GM21360 (cell line): ENCODE data around the gene L3MBTL1.

Experiments used
- ATAC-seq: cut with Tn5 transposase; IDR thresholded peaks from one replicate; pipeline ENCODE4 v1.9.1; 2021; ENCODE audit warnings: mild to moderate bottlenecking, moderate library complexity; ENCODE audit not compliant: unreplicated experiment

L3MBTL1 gene

DNA sequence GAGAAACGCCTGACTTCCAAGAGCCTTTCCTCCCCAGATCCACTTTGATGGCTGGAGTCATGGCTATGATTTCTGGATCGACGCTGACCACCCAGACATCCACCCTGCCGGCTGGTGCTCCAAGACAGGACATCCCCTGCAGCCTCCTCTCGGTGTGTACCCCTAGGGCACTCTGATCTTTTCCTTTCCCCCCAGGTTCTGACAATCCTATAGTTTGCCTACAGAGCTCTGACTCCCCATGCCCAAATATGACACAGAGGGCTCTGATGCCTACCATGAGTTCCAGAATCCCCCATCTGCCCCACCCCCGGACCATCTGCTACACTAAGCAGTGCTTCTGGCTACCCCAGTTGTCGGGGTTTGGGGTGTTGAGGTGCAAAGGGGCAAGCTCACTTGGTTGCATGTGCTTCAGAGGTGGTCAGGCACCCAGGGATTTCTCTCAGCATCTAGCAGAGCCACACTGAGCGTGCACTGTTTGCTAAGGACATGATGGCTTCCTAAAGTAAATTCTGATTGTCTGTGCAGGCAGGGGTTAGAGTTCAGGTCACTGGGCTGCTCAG is 27.4 kb downstream of the L3MBTL1 start:
- ATAC-seq, result no peak

DNA sequence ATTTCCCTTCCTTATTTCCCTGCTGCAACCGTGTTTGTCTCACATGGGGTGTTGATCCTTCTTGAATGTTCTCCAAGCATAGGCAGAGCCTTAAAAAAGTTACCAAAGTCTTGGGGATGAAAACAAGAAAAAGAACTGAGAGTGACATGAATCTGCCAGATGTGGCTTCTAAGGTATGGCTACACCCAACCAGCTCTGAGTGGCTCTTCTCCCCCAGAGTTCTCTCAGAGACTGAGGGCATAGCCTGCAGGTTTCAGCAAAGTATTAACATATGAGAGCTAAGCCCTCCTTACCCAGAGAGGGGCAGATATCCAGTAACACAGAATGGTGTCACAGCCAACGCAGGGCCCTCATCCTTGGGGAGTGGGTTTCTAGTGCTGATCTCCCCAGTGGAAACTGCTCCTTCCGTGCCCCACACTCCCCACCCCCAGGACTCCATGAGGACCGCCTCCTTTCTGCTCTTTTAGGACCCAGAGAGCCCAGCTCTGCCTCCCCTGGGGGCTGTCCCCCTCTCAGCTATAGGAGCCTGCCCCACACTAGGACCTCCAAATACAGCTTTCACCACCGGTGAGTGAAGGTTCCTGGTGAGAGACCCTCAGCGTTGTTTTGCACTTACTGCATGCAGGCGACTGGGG is 28.0 kb downstream of the L3MBTL1 start:
- ATAC-seq, result no peak

DNA sequence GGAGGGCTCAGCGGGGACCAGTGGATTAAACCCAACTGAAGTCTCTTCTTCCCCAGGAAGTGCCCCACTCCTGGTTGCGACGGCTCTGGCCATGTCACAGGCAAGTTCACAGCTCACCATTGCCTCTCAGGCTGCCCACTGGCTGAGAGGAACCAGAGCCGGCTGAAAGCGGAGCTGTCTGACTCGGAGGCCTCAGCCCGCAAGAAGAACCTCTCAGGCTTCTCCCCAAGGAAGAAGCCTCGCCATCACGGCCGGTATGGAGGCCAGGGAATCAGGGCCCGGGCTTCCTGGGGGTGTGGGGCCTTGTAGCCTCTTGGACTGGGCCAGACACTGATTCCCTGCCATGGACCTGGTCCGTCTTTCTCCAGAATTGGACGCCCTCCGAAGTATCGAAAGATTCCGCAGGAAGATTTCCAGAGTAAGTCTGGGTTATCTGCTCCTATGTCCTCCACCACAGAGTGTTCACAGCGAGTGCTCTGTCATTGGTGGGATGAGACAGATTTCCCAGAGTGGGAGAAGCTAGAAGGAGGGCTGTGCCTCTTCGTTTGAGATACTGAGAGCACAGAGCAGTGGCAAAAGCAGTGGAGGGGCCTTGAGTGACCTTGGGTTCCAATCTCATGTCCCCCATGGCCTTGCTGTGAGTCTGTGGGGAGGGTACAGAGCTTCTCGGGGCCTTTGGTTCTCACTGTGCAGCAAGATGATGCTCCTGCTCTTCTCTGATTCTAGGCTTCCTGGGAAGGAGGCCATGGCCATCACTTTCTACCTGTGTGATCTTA is 28.7 kb downstream of the L3MBTL1 start:
- ATAC-seq, result no peak

GRCh38 chr20:43536817-43537440 is 29.4 kb downstream of the L3MBTL1 start:
- ATAC-seq, result no peak

DNA sequence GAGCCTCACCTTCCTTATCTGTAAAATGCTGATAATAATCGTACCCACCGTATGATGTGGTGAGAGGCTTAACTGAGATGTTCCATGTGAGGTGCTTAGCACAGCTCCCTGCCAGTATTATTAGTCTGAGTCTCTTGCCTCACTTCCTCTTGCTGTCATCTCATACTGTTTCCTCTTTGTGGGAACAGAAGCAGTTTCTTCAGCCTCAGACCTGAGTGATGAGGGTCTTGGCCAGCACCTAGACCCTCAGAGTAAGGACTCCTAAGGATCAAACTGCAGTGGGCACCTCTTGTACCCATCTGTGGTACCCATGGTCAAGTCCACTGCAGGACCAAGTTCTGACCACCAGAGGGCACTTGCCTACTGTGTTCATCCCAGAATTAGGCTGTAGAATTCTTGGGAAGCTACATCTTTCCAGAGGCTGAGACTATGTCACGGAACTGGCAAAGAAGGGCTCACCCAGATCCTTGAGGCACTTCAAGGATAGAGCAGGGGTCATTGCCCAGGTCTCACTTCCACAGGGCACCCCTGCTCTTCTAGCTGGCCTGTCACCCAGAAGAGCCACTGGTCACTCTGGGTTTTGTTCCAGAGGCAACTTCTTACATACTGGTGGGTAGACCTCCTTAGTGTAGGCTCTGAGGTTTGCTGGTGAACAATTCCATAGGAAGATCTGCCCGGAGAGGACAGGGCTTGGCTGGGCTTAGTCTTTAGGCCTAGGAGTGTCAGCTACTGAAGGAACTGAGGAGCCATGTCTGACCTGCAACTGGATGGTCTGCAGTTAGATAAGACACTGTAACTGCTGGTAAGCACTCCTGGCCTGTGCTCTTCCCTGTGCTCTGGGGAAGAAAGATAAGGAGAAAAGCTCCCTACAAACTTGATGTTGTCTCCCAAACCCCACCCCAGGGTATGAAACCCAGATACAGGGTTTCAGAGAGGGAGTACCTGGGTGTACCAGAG is 30.7 kb downstream of the L3MBTL1 start:
- no peak for ATAC-seq

GRCh38 chr20:43538878-43539700 is 31.6 kb downstream of the L3MBTL1 start:
- no peak for ATAC-seq

- no peak for ATAC-seq
These were observed 32.6 kb downstream of the L3MBTL1 start for GRCh38 chr20:43539975-43540672.

GRCh38 chr20:43540673-43541060 is 33.2 kb downstream of the L3MBTL1 start:
- ATAC-seq, result no peak

- ATAC-seq, result no peak
These were observed 33.7 kb downstream of the L3MBTL1 start for GRCh38 chr20:43541214-43541613.

GRCh38 chr20:43542161-43542560 is 34.7 kb downstream of the L3MBTL1 start:
- ATAC-seq, result no peak

GRCh38 chr20:43542674-43543073 is 35.2 kb downstream of the L3MBTL1 start:
- no peak for ATAC-seq

- ATAC-seq, result no peak
These were observed 35.6 kb downstream of the L3MBTL1 start for GRCh38 chr20:43543138-43543537.

GRCh38 chr20:43544501-43544900 is 37.0 kb downstream of the L3MBTL1 start:
- ATAC-seq, result no peak

GRCh38 chr20:43545837-43546578 is 38.5 kb downstream of the L3MBTL1 start:
- no peak for ATAC-seq

- no peak for ATAC-seq
These were observed 40.9 kb downstream of the L3MBTL1 start for GRCh38 chr20:43548273-43548880.

GRCh38 chr20:43549416-43550065 is 42.0 kb downstream of the L3MBTL1 start:
- ATAC-seq, result no peak

GRCh38 chr20:43550456-43550855 is 43.0 kb downstream of the L3MBTL1 start:
- no peak for ATAC-seq

- no peak for ATAC-seq
These were observed 46.9 kb downstream of the L3MBTL1 start for GRCh38 chr20:43554369-43554768.
